Activated CD4-positive, alpha-beta T cell treated with anti-CD3 and anti-CD28 coated beads, Interleukin-10, Interleukin-2, amounts not matched to agents 100 ng/mL and 50 ng/mL, durations not matched to agents 16 hours and 8 hours (primary cell): ENCODE data around the gene GPR3.
"Not testable (repeated sequence)": the region's sequence is repeated elsewhere in the genome, so short reads cannot be mapped to it uniquely, and the experiment has no call there.

Experiments used
- DNase-seq: peaks from one replicate; pipeline ENCODE4 v3.0.0-alpha.2; 2020

The GPR3 gene

DNA sequence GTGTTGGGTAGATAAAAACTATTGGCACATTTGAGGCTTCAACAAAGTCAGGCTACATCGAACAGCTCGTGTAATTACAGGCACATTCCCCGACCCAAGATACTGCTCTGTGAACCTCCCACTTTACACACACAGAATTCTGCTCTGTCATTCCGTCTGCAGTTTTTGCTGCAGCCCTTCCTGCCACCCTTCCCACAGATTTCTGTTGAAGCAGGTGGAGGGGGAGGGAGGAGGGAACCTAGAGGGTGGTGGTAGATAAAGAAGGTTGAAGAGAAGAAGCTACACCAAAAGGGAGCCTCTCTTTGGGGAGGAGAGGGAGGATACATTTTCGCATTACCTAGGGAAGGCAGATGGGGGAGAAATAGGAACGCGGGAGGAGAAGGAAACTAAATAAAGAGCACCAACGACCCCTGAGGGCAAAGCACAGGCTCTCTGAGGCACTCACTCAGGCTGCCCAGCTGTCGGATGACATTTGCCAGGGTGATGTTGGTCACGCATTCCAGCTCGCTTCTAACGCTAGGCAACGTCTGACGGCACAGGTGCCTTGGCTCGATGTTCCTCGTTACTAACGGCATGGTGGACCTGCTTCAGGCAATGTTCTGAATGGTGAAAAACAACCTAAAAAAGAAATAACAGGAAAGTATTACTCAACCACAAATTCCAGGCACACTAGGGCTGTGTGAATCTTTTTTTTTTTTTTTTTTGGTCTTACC is 36.0 kb downstream of the GPR3 start:
- DNase-seq = peak; percentile 43

- no peak for DNase-seq
Observed at GRCh38 chr1:27429029-27429425, 36.6 kb downstream of the GPR3 start.

DNA sequence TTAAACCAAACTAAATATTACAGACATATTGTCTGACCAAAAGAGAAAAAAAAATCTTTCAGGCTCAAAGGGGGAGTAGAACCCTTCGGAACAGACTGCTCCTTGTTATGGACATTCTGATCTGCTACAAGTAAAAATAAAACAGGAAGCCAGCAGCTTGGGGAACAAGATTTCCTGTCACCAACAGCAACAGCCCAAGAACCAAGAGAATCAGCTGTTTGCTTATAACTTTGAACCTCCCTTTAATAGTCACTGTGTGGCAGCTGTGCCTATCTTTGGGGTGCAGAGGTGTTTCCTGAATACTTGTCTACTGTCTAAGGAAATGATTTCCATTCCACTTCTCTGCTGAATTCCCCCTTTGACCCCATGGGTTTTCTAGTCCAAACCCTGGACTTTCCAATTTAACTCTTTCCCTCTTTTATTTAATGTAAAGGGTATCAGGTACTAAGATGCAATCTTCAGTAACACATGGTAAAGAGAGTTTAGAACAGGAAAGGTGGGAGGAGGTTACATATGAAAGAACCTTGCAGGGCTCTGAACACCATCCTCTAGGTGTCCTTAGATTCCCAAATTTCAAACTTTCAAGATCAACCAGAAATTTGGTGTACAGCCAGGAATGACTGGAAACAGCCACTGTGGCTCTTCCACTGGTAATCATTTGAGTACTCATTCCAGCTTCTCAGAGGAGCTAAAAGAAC is 38.6 kb downstream of the GPR3 start:
- DNase-seq = peak; percentile 40

GRCh38 chr1:27431601-27431940 is 39.1 kb downstream of the GPR3 start:
- DNase-seq = no peak

DNA sequence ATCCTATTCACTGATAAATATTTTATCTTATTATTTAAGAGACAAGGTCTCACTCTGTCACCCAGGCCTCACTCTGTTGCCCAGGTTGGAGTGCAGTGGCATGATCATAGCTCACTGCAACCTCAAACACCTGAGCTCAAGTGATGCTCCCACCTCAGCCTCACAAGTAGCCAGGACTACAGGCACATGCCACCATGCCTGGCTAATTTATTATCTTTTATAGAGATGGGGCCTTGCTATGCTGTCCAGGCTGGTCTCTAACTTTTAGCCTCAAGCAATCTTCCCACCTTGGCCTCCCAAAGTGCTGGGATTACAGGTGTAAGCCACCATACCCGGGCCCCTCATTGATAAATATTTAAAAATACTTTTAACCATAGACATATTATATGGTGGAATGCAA is 40.3 kb downstream of the GPR3 start:
- not testable (repeated sequence) for DNase-seq

- DNase-seq = no peak
Observed at GRCh38 chr1:27433706-27434105, 41.3 kb downstream of the GPR3 start.

DNA sequence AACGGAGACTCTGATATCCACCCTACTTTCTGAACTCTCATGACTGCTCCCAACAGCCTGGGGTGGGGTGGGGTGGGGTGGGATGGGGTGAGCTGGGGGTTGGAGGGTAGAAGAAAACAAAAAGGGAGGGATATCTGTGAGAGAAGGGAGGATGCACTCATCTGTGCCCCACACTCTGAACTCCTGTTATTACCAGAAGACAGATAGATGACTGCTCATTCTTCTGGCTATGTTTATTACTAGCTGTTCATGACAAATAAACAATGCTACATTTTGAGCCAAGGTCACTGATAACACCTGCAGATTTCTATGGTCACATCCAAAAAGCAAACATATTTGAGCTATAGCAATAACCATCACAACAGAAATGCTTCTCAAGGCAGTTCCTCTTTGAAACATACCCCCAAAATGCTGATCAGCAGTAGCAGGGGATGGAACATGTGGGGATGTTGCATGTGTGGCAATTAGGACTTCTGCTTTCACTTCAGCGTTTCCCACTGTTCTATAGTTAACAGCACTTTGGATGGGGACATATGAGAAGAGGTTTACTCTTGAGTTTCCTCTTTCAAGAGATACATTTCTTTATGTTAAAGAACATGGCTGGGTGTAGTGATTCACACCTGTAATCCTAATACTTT is 43.3 kb downstream of the GPR3 start:
- DNase-seq = no peak

DNA sequence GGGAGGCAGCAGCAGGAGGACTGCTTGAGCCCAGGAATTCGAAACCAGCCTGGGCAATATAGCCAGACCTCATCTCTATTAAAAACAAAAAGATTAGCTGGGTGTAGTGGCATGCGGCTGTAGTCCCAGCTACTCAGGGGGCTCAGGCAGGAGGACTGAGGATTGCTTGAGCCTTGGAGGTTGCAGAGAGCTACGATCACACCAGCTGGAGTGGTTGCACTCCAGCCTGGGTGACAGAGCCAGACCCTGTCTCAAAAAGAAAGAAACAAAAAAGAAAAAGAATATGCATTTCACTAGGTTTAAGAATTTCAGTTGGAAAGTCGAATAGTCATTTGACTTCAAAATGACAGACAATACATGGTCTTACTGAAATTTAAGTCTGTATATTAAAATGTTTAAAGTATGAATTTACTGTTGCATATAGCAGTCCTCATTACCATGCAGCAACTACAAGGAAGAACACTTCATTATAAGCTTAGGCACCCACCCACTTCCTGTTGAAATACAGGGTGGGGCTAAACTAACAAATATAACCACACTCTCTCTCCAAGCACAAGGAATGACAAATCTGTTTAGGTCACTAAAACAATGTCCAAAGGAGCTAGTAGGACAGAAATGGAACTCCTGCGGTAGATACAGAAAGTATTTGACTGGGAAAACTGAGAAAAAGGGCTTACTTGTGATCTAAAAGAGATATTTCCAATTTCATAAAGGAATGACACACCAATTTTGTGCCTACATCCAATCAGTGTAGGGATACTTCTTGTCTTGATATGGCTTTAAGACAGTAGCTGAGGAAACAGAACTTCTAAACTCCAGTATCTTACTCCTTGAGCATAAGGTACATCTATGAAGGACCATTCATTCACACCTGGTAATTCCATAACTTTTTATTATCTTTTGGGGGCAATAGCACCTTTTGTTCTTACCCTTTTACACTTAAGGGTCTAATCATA is 44.1 kb downstream of the GPR3 start:
- peak; percentile 36 for DNase-seq

GRCh38 chr1:27438621-27439061 is 46.2 kb downstream of the GPR3 start:
- no peak for DNase-seq

DNA sequence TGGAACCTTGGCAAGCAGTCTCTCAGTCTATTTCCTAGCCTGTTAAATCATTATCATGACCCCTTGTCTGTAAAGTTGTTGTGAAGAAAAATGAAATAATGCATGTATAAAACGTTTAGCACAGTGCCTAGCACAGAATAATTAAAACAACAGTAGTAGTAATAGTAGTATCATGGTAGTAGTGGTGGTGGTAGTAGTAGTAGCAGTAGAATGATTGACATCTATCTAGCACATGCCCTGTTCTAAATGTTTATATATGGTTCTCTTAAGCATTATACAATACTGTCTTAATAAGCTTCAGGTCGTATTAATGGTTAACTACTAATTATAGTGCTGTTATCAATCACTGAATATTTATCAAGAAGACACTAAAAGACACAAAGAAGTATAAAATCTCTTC is 46.7 kb downstream of the GPR3 start:
- no peak for DNase-seq

GRCh38 chr1:27444632-27445031 is 52.2 kb downstream of the GPR3 start:
- DNase-seq = peak; percentile 49
